ENCODE measurements around the gene PDE5A. TPM values are rescaled to one million over a fixed set of nuclear protein-coding genes. Genes with fewer than 3 reads are reported as not detected.

The PDE5A gene
- total RNA-seq, 2 donors from 2014 or later = 7.6 to 8.9 TPM

DNA sequence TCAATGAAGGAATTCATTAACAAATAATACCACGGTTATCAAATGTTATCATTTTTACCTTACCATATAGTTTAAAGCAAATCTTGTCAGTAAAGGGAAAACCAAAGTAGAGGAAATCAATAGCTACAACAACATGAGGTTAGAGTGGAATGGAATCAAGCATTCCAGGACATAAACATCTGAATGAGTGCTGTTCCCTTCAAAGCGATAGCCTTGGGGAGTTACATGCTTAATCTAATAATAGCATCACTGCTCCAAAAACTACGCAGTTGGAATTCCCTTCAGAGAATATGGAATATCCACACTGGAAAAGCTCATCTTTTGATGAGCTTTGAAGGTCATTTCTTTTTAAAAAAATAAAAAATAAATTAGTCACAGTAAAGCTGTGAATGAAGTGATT is 31.2 kb downstream of the PDE5A start:
- ATAC-seq = no peak
- no peak for DNase-seq
- intact Hi-C loops (cut with DNase I) = no loop called here

DNA sequence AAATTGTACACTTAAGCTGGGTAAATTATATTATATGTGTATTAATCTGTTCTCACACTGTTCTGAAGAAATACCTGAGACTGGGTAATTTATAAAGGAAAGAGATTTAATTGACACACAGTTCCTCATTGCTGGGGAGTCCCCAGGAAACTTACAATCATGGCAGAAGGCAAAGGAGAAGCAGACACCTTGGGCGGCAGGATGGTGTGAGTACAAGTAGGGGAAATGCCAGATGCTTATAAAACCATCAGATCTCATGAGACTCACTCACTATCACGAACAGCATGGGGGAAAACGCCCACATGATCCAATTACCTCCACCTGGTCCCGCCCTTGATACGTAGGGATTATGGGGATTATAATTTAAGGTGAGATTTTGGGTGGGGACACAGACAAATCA is 34.9 kb downstream of the PDE5A start:
- DNase-seq (no peak), ATAC-seq (no peak)
- intact Hi-C loops (cut with DNase I) = no loop called here

DNA sequence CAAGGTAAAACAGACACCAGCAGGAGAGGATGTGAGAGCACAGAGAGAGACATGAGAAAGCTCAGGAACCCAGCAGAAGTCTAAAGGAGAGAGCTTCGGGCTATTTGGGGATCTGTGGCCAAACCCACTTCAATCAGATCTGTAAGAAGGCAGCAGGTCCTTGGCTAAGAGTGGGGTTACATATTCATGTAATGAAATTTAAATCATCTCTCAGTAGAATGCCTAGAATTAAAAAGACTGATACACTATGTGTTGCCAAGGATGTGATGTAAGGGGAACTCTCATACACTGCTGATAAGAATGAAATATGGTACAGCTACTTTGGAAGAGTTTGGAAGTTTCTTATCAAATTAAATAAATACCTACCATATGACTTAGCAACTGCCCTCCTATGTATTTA is 35.8 kb downstream of the PDE5A start:
- intact Hi-C loops (cut with DNase I) = no loop called here
- DNase-seq = no peak
- peak in 1 of 2 donors; percentile 72 for ATAC-seq

DNA sequence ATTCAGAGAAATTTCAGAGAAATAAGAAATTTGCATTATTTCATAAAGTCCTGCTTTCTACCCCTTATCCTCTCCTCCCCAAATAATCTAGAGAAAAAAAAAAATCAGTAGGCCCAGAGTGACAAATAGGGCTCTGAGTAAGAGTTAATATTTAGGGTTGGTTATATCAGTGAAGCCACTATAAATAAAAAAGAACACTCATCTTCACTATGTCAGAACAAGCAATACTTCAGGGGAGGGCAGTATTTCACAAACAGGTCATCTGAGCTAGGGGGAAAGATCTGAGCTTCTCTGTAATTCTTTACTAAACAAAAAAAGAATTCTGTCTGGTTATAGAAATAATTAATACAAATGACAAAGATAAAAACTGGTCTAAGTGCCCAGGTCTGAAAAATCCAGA is 39.4 kb downstream of the PDE5A start:
- intact Hi-C loops (cut with DNase I) = no loop called here
- ATAC-seq (peak in 1 of 2 donors; percentile 26), DNase-seq (no peak)

DNA sequence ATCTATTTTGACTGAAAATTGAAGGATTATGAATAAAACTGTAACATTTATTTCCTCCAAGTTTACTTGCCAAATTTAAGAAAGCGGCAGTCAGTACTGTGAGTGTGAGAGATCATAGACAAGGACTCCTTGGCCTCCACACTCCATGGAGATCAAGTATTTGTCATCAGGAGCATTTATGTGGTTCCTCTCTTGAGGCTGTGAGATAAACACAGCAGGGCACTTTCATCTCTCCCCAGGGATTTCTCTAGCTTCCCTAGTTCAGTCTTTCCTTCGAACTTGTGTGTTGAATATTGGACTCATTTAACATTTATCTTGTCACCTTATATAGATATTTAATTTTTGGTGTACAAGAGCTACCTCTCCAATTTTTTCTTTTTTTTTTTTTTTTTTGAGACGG is 40.8 kb downstream of the PDE5A start:
- no peak for ATAC-seq
- DNase-seq = no peak
- intact Hi-C loops (cut with DNase I) = no loop called here

DNA sequence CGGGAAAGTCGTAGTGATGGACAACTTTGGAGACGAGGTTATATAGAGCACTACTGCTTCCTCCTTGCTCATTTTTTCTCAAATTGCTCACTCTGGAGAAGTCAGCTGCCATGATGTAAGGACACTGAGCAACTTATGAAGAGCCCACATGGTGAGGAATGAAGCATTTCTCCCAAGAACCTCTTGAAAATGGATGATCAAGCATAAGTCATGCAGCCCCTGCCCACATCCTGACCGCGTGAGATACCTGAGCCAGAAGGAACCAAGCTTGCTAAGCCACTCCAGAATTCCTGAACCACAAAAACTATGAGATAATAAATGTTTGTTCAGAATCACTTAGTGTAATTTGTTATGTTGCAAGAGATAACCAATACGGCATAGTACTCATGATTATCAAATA is 42.8 kb downstream of the PDE5A start:
- intact Hi-C loops (cut with DNase I) = no loop called here
- ATAC-seq = no peak
- DNase-seq = no peak

DNA sequence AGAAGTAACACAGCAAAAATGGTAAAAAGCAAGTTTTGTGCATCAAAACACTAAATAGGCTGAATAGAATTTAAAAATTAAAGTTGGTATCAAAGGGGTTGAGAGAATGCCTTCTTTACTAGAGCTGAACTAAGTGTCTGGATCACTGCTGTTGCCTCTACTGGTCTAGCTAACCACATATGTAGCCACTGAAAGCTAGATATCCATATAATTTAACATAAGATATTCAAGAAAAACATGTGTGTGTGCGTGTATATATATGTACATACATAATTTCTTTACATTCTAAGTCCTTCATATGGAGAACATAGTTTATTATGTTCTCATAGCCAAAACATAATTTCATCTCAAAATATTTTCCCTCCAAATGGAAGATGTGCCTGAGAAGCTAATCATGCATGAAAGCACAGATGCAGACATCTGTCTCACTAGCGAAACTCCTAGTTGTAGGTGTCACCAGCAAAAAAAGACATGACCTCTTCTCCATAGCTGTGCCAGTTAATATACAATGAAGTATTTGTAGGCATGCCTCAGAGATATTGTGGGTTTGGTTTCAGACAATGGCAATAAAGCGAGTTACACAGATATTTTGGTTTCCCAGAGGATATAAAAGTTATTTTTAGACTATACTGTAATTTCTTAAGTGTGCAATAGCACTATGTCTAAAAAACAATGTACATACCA is 47.3 kb downstream of the PDE5A start:
- intact Hi-C loops (cut with DNase I) = no loop called here
- ATAC-seq (no peak), DNase-seq (no peak)

DNA sequence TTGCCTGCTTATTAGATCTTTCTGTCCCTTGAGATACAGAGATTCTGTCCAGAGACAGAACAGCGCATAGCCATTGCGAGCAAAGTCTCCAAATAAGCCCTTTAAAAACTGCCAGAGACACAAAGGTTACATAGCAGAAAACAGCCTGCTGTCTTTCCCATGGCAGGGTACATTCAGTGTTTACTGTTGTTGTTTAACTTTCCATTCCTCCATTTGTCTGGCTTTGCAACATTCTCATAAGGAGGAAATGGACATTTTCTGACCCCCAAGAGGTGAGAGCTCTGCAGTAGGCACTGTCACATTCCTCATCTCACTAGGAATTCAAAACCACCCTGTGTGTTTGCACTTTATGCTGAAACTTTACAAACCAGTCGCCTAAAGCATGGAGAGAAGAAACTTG is 48.3 kb downstream of the PDE5A start:
- DNase-seq (no peak), ATAC-seq (no peak)
- intact Hi-C loops (cut with DNase I) = no loop called here

DNA sequence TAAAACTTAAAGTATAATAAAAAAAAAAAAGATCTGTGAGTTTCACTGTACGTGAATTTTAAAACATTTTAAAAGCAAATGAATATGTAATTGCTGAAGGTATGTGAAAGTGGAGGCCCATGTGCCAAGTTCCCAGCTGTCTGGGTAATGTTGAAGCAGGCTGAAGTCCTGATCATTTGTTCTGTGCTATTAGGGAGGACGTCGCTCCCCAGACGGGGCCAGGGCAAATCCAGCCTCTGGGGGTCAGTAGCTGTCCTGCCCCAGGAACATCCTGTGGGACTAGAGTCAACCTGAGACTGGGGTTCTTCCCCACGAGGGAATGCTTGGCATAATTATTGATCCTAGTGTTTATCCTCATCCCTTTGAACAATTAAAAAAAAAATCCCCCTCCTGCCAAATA is 48.8 kb downstream of the PDE5A start:
- ATAC-seq (no peak), DNase-seq (no peak)
- intact Hi-C loops (cut with DNase I) = no loop called here

DNA sequence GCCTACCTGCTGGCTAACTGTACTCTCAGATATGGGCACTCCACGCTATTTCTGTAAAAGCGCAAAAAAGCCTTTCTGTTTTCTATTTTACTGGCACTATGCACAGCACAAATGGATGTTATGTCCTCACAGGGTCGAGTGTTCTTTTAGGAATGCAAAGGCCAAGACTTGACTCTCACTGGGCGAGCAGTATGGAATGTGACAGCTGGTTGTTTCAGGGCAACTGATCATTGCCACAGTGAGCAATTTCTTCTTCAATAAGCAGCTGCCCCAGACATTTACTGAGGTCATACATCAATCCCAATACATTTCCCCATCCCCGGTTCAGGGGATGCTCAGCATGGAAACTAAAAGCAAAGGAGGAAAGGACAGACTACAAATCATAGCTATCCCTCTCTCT is 58.2 kb downstream of the PDE5A start:
- ATAC-seq (no peak), DNase-seq (no peak)
- intact Hi-C loops (cut with DNase I) = no loop called here

DNA sequence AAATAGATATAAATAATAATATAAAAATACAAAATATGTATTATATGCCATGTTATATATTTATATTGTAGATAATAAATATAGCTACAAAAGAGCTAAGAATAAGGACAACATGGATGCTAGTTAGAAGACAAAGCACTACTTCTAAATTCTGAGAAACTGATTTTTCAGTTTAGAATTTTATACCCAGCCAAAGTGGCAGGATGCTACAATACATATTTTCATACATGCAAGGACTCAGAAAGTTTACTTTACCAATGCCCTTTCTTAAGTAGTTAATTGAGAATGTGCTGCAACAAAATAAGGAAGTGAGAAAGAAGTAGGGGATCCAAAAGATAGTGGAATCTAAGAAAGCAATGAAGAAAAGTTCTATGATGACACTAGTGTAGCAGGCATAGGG is 64.5 kb downstream of the PDE5A start:
- ATAC-seq = no peak
- DNase-seq = no peak
- intact Hi-C loops (cut with DNase I) = loop anchor here in 1 of 2 donors (5.0 kb wide), 1 partner anchor 483 kb away; no protein-coding TSS in a partner anchor

DNA sequence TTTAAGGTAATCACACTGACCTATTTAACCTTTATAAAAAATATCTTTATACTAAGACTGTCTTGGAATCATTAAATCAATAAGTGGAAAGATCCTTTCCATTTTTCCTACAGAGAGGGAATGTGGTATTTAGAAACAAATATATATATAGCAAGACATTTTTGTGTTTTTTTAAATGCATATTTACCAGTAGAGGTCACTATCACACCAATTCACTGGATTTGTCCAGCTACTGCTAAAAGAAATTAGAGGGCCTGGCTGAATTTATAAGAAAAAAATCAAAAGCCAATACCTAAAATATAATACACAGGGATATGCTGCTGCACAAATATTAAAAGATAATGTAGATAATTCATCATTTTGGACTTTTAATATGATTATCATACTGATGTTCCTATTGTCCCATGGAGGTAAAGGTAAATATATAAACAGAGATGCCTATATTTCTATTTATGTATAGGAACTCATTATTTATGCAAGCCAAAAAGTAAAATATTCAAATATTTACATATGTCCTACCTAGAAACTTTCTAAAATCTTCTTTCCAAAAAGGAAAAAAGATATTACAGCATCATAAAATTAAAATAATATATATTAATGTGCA is 69.5 kb downstream of the PDE5A start:
- ATAC-seq = no peak
- DNase-seq = no peak
- intact Hi-C loops (cut with DNase I) = loop anchor here in 1 of 2 donors (5.0 kb wide), 1 partner anchor 58 kb away; no protein-coding TSS in a partner anchor

DNA sequence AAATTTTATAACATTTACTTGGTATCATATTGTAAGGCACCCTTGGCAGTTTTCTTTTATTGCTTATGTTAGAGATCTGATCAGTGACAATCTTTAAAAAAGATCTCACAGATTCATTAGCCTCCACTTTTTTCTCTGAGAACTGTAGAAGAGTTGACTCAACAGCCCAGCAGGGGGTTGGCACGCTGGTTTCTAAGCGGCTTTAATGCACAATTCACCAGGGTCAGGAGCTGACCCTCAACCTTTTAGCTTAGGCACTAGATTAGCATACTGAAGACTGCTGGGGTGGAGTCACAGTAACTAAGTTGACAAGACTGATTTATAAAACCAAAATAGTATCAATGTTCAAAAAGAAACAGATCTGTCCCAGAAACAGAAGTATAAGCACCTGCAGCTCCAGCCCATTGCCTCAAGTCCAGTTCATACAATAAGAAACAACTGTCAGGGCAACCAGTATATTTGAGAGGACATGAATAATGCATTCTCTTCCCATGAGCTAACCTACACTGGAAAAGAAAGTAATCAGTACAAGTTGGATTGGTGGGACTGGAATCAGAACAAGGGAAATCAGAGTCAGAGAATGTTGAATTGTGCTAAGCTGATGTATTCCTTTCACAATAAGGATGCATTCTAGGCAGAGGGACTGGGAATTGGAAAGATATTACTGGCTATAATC is 77.6 kb downstream of the PDE5A start:
- intact Hi-C loops (cut with DNase I) = no loop called here
- no peak for ATAC-seq
- no peak for DNase-seq

DNA sequence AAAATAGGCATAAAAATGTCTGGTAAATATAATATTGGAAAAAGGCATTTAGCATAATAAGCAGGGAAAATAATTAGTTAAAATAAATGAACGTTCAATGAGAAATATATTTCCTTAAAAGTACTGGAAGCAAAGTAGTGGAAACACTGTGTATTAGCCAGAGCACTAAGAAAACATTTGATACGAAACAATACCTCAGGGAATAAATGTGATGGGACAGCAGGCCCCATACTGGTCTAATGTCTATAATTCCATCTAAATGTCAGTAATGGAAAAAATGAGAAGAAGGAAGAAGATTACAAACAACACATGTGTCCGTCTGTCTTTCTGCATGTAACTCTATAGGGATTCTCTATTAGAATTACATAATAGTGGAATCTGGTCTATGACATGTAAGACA is 79.0 kb downstream of the PDE5A start:
- ATAC-seq = no peak

DNA sequence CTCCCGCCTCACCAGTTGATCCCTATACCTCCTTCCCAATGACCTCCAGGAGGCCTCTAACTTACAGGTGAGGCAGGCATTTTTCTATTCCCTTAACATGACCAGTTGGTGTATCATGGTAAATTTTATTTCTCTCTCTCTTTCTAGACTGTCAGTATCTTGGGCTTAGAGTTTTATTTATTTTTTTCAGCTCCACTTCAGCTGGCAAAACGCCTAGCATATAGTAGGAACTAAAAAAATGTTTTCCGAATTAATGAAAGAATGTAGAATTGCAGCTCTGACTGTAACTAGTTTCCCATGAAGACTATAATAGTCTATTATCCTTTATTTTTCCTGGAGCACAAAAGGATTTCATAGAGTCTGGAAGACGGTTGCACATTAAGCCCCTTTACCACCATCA is 84.8 kb downstream of the PDE5A start:
- ATAC-seq = no peak
- intact Hi-C loops (cut with DNase I) = no loop called here

More for the DNA sequence above, 79.0 kb downstream of the PDE5A start:
- no peak for DNase-seq
- intact Hi-C loops (cut with DNase I) = no loop called here

DNA sequence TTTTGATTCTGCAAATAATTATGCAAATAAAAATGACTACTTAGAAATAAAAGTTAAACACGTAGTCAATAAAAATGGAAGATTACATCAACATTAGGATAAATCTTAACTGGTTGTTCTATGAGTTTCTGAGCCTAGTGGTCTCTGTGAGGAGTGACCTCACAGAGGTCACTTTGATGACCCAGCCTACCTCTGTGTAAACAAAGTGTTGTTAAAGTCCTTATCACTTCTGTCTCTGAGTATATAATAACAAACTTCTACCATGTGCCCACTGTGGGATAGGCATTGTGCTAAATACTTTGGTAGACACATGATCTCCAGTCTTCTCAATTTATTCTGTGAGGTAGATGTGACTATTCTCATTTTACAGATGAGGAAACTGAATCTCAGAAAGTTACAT is 85.4 kb downstream of the PDE5A start:
- intact Hi-C loops (cut with DNase I) = no loop called here
- ATAC-seq = no peak

More for the DNA sequence above, 84.8 kb downstream of the PDE5A start:
- no peak for DNase-seq

DNA sequence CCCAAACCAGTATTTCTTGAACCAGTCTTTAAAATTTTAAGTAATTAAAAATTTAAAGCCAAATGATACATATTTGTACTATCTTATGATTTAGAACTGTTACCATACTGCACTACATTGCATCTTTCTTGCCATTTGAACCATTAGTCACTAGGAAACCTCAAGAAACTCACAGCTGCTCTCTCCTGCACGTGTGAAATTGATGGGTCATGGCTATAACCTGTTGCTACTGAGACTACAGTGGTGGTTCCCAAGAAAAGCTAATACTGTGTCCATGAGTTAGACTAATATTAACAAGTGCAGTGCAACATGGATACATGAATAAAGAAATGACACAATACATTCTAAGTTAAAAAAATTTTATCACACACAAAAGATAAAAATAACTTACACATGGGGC is 88.4 kb downstream of the PDE5A start:
- intact Hi-C loops (cut with DNase I) = no loop called here
- ATAC-seq (no peak), DNase-seq (no peak)

More for the DNA sequence above, 85.4 kb downstream of the PDE5A start:
- DNase-seq = no peak

DNA sequence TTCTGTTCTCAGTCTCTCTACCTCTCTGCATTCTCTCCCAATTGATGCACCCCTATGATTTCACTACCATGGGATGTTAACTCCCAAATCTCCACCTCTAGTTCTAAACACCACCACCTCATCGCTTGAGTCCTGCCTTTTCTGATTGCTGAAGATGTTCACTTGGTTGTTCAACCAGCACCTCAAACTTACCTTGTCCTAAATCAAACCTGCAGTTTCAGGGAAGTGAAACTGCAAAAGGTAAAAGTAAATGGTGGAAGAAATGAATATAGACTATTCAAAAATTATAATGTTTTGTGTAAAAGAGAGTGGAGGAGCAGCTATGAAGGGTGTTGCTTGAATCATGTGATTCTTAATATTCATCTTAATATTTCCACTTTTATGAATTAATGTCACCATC is 91.0 kb downstream of the PDE5A start:
- intact Hi-C loops (cut with DNase I) = no loop called here
- DNase-seq = no peak
- ATAC-seq = no peak

DNA sequence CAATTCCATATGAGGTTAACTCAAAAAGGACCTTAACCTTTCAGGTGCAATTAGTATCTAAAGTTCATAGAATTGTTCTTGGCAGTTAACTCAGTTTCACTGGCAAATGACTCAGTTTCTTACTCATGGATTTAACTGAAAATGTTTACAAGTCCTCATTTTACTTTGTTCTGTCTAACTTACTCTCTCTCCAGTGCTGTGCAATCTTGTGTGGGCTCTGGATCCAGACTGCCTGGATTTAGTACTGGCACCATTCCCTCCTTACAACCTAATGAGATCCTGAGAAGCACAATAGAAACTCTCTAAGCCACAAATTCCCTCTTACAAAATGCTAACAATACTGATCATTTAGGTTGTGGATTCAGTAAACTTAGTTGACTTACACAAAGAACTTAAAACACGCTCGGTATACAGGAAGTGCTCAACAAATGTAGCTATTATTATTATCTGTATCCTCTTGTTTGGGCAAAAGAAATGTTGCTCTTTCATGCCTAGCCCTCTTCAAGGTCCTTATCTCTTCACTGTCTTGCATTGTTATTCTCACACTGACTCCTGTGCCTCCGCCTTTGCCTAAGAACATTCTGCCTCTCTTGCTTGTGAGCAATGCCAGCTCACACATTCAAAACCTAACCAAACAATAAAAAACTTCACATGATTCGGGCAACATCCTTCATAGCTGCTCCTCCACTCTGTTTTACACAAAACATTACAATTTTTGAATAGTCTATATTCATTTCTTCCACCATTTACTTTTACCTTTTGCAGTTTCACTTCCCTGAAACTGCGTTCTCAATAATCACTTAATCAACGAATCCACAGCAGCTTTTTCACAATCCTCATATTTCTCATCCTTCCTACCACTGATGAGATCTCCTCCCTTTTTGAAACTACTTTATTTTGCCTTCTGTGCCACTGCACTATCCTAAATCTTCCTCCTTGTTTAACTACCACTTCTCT is 91.8 kb downstream of the PDE5A start:
- DNase-seq (no peak), ATAC-seq (peak in 1 of 2 donors; percentile 45)
- intact Hi-C loops (cut with DNase I) = no loop called here

DNA sequence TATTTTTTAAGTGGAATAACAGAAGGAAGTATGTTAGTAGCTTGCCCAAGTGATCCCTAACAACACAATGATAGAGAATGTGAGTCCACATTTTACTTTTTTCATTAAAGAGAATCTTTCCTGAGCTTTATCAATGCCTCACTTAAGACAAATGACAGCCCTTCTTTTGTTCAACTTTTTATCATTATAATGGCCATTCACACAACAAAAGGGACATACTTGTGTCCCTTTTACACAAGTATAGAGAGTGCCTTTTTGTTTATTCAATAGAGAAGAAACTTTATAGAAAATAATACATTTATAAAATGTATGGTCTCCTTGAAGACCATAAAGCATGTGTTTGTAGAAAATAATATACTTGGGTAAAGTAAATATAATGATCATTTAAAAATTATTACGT is 96.3 kb downstream of the PDE5A start:
- ATAC-seq (no peak), DNase-seq (no peak)
- intact Hi-C loops (cut with DNase I) = no loop called here
